SK-N-SH treated with all-trans-retinoic acid at 6 μM for 48 hours (cell line): Measurements from ENCODE around the gene RFX4.
A peak's percentile ranks its signal among the peaks of the same experiment; 100 is the strongest.

ENCODE experiments used
- ATAC-seq: fragments of 200-7000 bp; cut with Tn5 transposase; 3 replicates; pipeline ENCODE4 v1.9.1; 2020; ENCODE audit warnings: mild to moderate bottlenecking, moderate library complexity
- BACH2 ChIP-seq: fragments of 250-450 bp; sonication (Bioruptor Pico); IDR thresholded peaks from 2 replicates; pipeline ENCODE4 v1.9.0; 2021; ENCODE audit warnings: mild to moderate bottlenecking, borderline replicate concordance
- CSDC2 ChIP-seq: fragments of 250-450 bp; sonication (Bioruptor Pico); IDR thresholded peaks from 2 replicates; pipeline ENCODE4 v1.5.0; 2020; ENCODE audit warnings: mild to moderate bottlenecking, moderate library complexity
- ESRRG ChIP-seq: fragments of 250-450 bp; sonication (Bioruptor Pico); IDR thresholded peaks from 2 replicates; pipeline ENCODE4 v1.6.1; 2021; ENCODE audit warnings: mild to moderate bottlenecking
- GLIS3 ChIP-seq: fragments of 250-450 bp; sonication (Bioruptor Pico); IDR thresholded peaks from 2 replicates; pipeline ENCODE4 v1.5.0; 2020; ENCODE audit warnings: mild to moderate bottlenecking, moderate library complexity
- ISL1 ChIP-seq: fragments of 250-450 bp; sonication (Bioruptor Pico); IDR thresholded peaks from 2 replicates; pipeline ENCODE4 v2.1.2; 2022; ENCODE audit warnings: mild to moderate bottlenecking, moderate library complexity
- POU6F1 ChIP-seq: fragments of 250-450 bp; sonication (Bioruptor Pico); IDR thresholded peaks from 2 replicates; pipeline ENCODE4 v1.8.0; 2021; ENCODE audit warnings: low read depth, mild to moderate bottlenecking, moderate library complexity, borderline replicate concordance
- PPARA ChIP-seq: fragments of 250-450 bp; sonication (Bioruptor Pico); IDR thresholded peaks from 2 replicates; pipeline ENCODE4 v1.5.0; 2020; ENCODE audit warnings: mild to moderate bottlenecking, borderline replicate concordance
- RARB ChIP-seq: fragments of 250-450 bp; sonication (Bioruptor Pico); IDR thresholded peaks from 2 replicates; pipeline ENCODE4 v1.8.0; 2021; ENCODE audit warnings: mild to moderate bottlenecking, moderate library complexity
- SNAI2 ChIP-seq: fragments of 250-450 bp; sonication (Bioruptor Pico); IDR thresholded peaks from 2 replicates; pipeline ENCODE4 v1.5.0; 2020; ENCODE audit warnings: mild to moderate bottlenecking, moderate library complexity
- TCF4 ChIP-seq: fragments of 250-450 bp; sonication (Bioruptor Pico); IDR thresholded peaks from 2 replicates; pipeline ENCODE4 v1.8.0; 2021; ENCODE audit warnings: mild to moderate bottlenecking, moderate library complexity, borderline replicate concordance
- TOX ChIP-seq: fragments of 250-450 bp; sonication (Bioruptor Pico); IDR thresholded peaks from 2 replicates; pipeline ENCODE4 v1.8.0; 2021; ENCODE audit warnings: mild to moderate bottlenecking, moderate library complexity, borderline replicate concordance
- ZC3H10 ChIP-seq: fragments of 250-450 bp; sonication (Bioruptor Pico); IDR thresholded peaks from 2 replicates; pipeline ENCODE4 v1.5.1; 2021; ENCODE audit warnings: mild to moderate bottlenecking, moderate library complexity
- ZFP3 ChIP-seq: fragments of 250-450 bp; sonication (Bioruptor Pico); IDR thresholded peaks from 2 replicates; pipeline ENCODE4 v1.5.0; 2020; ENCODE audit warnings: mild to moderate bottlenecking, moderate library complexity
- ZFP30 ChIP-seq: fragments of 450-650 bp; formaldehyde crosslinking; IDR thresholded peaks from 2 replicates; pipeline ENCODE4 v1.5.0; 2022; ENCODE audit warnings: mild to moderate bottlenecking, moderate library complexity
- ZNF565 ChIP-seq: fragments of 450-650 bp; formaldehyde crosslinking; conservative IDR thresholded peaks from 2 replicates; pipeline ENCODE4 v1.5.0; 2020; ENCODE audit warnings: low read depth, mild to moderate bottlenecking, moderate library complexity
- ZNF70 ChIP-seq: fragments of 450-650 bp; formaldehyde crosslinking; IDR thresholded peaks from 2 replicates; pipeline ENCODE4 v1.5.0; 2020; ENCODE audit warnings: mild to moderate bottlenecking, moderate library complexity
- ZNF8 ChIP-seq: fragments of 450-650 bp; formaldehyde crosslinking; IDR thresholded peaks from 2 replicates; pipeline ENCODE4 v1.5.0; 2020; ENCODE audit warnings: mild to moderate bottlenecking, moderate library complexity
- TF ChIP-seq, protein P1 (sequence below): fragments of 250-450 bp; sonication (Bioruptor Pico); IDR thresholded peaks from 2 replicates; pipeline ENCODE4 v1.5.1; 2020; ENCODE audit warnings: low read depth, mild to moderate bottlenecking, moderate library complexity
- TF ChIP-seq, protein P2 (sequence below): fragments of 250-450 bp; sonication (Bioruptor Pico); IDR thresholded peaks from 2 replicates; pipeline ENCODE4 v1.5.0; 2020; ENCODE audit warnings: mild to moderate bottlenecking, moderate library complexity
- TF ChIP-seq, protein P3 (sequence below): fragments of 250-450 bp; sonication (Bioruptor Pico); IDR thresholded peaks from 2 replicates; pipeline ENCODE4 v1.8.0; 2020; ENCODE audit warnings: mild to moderate bottlenecking, moderate library complexity, borderline replicate concordance
- TF ChIP-seq, protein P4 (sequence below): fragments of 250-450 bp; sonication (Bioruptor Pico); IDR thresholded peaks from 2 replicates; pipeline ENCODE4 v1.5.1; 2021; ENCODE audit warnings: mild to moderate bottlenecking, moderate library complexity

Gene RFX4

GRCh38 chr12:106582641-106583230 lies at the start of gene RFX4:
TSS of gene RFX4 (plus strand) at chr12:106583004. CDS start at chr12:106583321, 317 bp downstream.
- TF ChIP-seq BACH2 (no peak), POU6F1 (CRISPR knock-in tag) (no peak), CSDC2 (CRISPR knock-in tag) (no peak), TCF4 (CRISPR knock-in tag) (no peak)
- TF ChIP-seq, protein P1, sequence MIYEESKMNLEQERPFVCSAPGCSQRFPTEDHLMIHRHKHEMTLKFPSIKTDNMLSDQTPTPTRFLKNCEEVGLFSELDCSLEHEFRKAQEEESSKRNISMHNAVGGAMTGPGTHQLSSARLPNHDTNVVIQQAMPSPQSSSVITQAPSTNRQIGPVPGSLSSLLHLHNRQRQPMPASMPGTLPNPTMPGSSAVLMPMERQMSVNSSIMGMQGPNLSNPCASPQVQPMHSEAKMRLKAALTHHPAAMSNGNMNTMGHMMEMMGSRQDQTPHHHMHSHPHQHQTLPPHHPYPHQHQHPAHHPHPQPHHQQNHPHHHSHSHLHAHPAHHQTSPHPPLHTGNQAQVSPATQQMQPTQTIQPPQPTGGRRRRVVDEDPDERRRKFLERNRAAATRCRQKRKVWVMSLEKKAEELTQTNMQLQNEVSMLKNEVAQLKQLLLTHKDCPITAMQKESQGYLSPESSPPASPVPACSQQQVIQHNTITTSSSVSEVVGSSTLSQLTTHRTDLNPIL (CRISPR knock-in tag), result no peak
- peak; percentile 21 for ATAC-seq

- TF ChIP-seq, protein P2, sequence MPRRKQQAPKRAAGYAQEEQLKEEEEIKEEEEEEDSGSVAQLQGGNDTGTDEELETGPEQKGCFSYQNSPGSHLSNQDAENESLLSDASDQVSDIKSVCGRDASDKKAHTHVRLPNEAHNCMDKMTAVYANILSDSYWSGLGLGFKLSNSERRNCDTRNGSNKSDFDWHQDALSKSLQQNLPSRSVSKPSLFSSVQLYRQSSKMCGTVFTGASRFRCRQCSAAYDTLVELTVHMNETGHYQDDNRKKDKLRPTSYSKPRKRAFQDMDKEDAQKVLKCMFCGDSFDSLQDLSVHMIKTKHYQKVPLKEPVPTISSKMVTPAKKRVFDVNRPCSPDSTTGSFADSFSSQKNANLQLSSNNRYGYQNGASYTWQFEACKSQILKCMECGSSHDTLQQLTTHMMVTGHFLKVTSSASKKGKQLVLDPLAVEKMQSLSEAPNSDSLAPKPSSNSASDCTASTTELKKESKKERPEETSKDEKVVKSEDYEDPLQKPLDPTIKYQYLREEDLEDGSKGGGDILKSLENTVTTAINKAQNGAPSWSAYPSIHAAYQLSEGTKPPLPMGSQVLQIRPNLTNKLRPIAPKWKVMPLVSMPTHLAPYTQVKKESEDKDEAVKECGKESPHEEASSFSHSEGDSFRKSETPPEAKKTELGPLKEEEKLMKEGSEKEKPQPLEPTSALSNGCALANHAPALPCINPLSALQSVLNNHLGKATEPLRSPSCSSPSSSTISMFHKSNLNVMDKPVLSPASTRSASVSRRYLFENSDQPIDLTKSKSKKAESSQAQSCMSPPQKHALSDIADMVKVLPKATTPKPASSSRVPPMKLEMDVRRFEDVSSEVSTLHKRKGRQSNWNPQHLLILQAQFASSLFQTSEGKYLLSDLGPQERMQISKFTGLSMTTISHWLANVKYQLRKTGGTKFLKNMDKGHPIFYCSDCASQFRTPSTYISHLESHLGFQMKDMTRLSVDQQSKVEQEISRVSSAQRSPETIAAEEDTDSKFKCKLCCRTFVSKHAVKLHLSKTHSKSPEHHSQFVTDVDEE, result no peak
- TF ChIP-seq ESRRG (CRISPR knock-in tag) (no peak), BACH2 (no peak), ZNF8 (CRISPR knock-in tag) (no peak), ZFP30 (no peak), CSDC2 (CRISPR knock-in tag) (no peak), PPARA (CRISPR knock-in tag) (no peak), SNAI2 (CRISPR knock-in tag) (no peak), ZFP3 (no peak), TOX (CRISPR knock-in tag) (no peak), POU6F1 (CRISPR knock-in tag) (no peak), ZNF565 (no peak)
- TF ChIP-seq, protein P3, sequence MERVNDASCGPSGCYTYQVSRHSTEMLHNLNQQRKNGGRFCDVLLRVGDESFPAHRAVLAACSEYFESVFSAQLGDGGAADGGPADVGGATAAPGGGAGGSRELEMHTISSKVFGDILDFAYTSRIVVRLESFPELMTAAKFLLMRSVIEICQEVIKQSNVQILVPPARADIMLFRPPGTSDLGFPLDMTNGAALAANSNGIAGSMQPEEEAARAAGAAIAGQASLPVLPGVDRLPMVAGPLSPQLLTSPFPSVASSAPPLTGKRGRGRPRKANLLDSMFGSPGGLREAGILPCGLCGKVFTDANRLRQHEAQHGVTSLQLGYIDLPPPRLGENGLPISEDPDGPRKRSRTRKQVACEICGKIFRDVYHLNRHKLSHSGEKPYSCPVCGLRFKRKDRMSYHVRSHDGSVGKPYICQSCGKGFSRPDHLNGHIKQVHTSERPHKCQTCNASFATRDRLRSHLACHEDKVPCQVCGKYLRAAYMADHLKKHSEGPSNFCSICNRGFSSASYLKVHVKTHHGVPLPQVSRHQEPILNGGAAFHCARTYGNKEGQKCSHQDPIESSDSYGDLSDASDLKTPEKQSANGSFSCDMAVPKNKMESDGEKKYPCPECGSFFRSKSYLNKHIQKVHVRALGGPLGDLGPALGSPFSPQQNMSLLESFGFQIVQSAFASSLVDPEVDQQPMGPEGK (CRISPR knock-in tag), result no peak
- TF ChIP-seq, protein P4, sequence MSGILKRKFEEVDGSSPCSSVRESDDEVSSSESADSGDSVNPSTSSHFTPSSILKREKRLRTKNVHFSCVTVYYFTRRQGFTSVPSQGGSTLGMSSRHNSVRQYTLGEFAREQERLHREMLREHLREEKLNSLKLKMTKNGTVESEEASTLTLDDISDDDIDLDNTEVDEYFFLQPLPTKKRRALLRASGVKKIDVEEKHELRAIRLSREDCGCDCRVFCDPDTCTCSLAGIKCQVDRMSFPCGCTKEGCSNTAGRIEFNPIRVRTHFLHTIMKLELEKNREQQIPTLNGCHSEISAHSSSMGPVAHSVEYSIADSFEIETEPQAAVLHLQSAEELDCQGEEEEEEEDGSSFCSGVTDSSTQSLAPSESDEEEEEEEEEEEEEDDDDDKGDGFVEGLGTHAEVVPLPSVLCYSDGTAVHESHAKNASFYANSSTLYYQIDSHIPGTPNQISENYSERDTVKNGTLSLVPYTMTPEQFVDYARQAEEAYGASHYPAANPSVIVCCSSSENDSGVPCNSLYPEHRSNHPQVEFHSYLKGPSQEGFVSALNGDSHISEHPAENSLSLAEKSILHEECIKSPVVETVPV (CRISPR knock-in tag), result no peak
- no peak for ATAC-seq
Measured at GRCh38 chr12:106541201-106541600, 41.6 kb upstream of the RFX4 start.

DNA sequence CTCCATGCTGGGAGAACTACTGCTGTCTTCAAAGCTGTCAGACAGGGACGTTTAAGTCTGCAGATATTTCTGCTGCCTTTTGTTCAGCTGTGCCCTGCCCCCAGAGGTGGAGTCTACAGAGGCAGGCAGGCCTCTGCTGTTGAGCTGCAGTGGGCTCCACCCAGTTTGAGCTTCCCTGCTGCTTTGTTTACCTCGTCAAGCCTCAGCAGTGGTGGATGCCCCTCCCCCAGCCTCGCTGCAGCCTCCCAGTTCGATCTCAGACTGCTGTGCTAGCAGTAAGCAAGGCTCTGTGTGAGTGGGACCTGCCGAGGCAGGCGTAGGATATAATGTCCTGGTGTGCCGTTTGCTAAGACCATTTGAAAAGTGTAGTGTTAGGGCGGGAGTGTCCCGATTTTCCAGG lies 31.4 kb upstream of the RFX4 start:
- no peak for ATAC-seq
- TF ChIP-seq ZNF565 (no peak), ISL1 (CRISPR knock-in tag) (no peak), GLIS3 (no peak), ZNF70 (CRISPR knock-in tag) (no peak), RARB (CRISPR knock-in tag) (no peak), ESRRG (CRISPR knock-in tag) (no peak), CSDC2 (CRISPR knock-in tag) (no peak), ZNF8 (CRISPR knock-in tag) (no peak), BACH2 (no peak), ZFP30 (no peak), ZC3H10 (CRISPR knock-in tag) (no peak), PPARA (CRISPR knock-in tag) (no peak), TCF4 (CRISPR knock-in tag) (no peak), SNAI2 (CRISPR knock-in tag) (no peak), TOX (CRISPR knock-in tag) (no peak)
- TF ChIP-seq, protein P4 (CRISPR knock-in tag), result no peak
- TF ChIP-seq, protein P2, result no peak
